Trophoblast cell (in vitro differentiated cells and primary cell): ENCODE data around the gene FBXO8.

Experiments
- DNase-seq, 2 donors: peaks; one replicate each; pipeline ENCODE4 v3.0.0-alpha.2; 2016
- H2AFZ ChIP-seq: 2 replicates; pipeline ENCODE4 v1.6.1; 2013; ENCODE audit warnings: low read length, moderate library complexity, mild to moderate bottlenecking; ENCODE audit not compliant: insufficient read depth, poor library complexity
- H2AK5ac ChIP-seq: 2 replicates; pipeline ENCODE4 v1.6.1; 2013; ENCODE audit warnings: mild to moderate bottlenecking, low read length
- H2BK120ac ChIP-seq: 2 replicates; pipeline ENCODE4 v1.6.1; 2013; ENCODE audit warnings: low read length, mild to moderate bottlenecking, moderate library complexity; ENCODE audit not compliant: insufficient read depth, poor library complexity
- H2BK12ac ChIP-seq: 2 replicates; pipeline ENCODE4 v1.6.1; 2013; ENCODE audit warnings: mild to moderate bottlenecking, low read length, moderate library complexity
- H2BK5ac ChIP-seq: 2 replicates; pipeline ENCODE4 v1.6.1; 2013; ENCODE audit warnings: low read length, low read depth, moderate library complexity, mild to moderate bottlenecking; ENCODE audit not compliant: poor library complexity
- H3K14ac ChIP-seq: 2 replicates; pipeline ENCODE4 v1.6.1; 2013; ENCODE audit warnings: mild to moderate bottlenecking, low read length
- H3K18ac ChIP-seq: 2 replicates; pipeline ENCODE4 v1.6.1; 2013; ENCODE audit warnings: mild to moderate bottlenecking, low read length
- H3K23ac ChIP-seq: 2 replicates; pipeline ENCODE4 v1.6.1; 2013; ENCODE audit warnings: low read length
- H3K27ac ChIP-seq: 2 replicates; pipeline ENCODE4 v1.5.1; 2013; ENCODE audit warnings: low read depth, mild to moderate bottlenecking, inconsistent platforms, low read length, moderate library complexity
- H3K27me3 ChIP-seq: 2 replicates; pipeline ENCODE4 v1.6.1; 2013; ENCODE audit warnings: inconsistent platforms, mild to moderate bottlenecking, low read length, moderate library complexity; ENCODE audit not compliant: insufficient read depth
- H3K36me3 ChIP-seq, 2 experiments: 1 replicate in 1 of 2; 2 replicates in 1 of 2; pipeline ENCODE4 v1.6.1; 2013; ENCODE audit warnings: low read length in 2 of 2, mild to moderate bottlenecking in 2 of 2, moderate library complexity in 1 of 2; ENCODE audit not compliant: insufficient read depth in 2 of 2, control insufficient read depth in 1 of 2
- H3K4ac ChIP-seq: 2 replicates; pipeline ENCODE4 v1.6.1; 2013; ENCODE audit warnings: low read depth, mild to moderate bottlenecking, low read length, moderate library complexity
- H3K4me1 ChIP-seq, 2 experiments: 1 replicate in 1 of 2; 2 replicates in 1 of 2; pipeline ENCODE4 v1.6.1; 2013; ENCODE audit warnings: low read length in 2 of 2, mild to moderate bottlenecking in 2 of 2, moderate library complexity in 1 of 2; ENCODE audit not compliant: insufficient read depth in 2 of 2, control insufficient read depth in 1 of 2
- H3K4me2 ChIP-seq: 2 replicates; pipeline ENCODE4 v1.6.1; 2013; ENCODE audit warnings: inconsistent platforms, mild to moderate bottlenecking, low read length, moderate library complexity
- H3K4me3 ChIP-seq: 2 replicates; pipeline ENCODE4 v1.5.1; 2013; ENCODE audit warnings: mild to moderate bottlenecking, low read depth, low read length, inconsistent platforms
- H3K79me1 ChIP-seq: one replicate; pipeline ENCODE4 v1.6.1; 2013; ENCODE audit warnings: low read length
- H3K79me2 ChIP-seq: 2 replicates; pipeline ENCODE4 v1.6.1; 2013; ENCODE audit warnings: low read length, mild to moderate bottlenecking; ENCODE audit not compliant: control insufficient read depth, insufficient read depth, poor library complexity
- H3K9ac ChIP-seq: 2 replicates; pipeline ENCODE4 v1.6.1; 2013; ENCODE audit warnings: mild to moderate bottlenecking, low read length
- H3K9me3 ChIP-seq: 2 replicates; pipeline ENCODE4 v1.6.1; 2013; ENCODE audit warnings: low read depth, mild to moderate bottlenecking, control low read depth, inconsistent platforms, low read length; ENCODE audit not compliant: insufficient read depth
- H4K12ac ChIP-seq: 2 replicates; pipeline ENCODE4 v1.6.1; 2013; ENCODE audit warnings: low read depth, mild to moderate bottlenecking, low read length, moderate library complexity
- H4K8ac ChIP-seq: 2 replicates; pipeline ENCODE4 v1.6.1; 2013; ENCODE audit warnings: low read depth, mild to moderate bottlenecking, low read length, moderate library complexity
- H4K91ac ChIP-seq: one replicate; pipeline ENCODE4 v1.6.1; 2013; ENCODE audit warnings: low read depth, mild to moderate bottlenecking, low read length, moderate library complexity
- WGBS: extraction: QIAGEN DNeasy Blood & Tissue Kit; methylation state at CpG from one replicate; pipeline ENCODE4 v1.1.7; 2013; ENCODE audit warnings: missing lambda C conversion rate; ENCODE audit not compliant: insufficient read length, insufficient coverage; ENCODE audit errors: extremely low coverage; 5-methylcytosine and 5-hydroxymethylcytosine counted together

The FBXO8 gene

GRCh38 chr4:174230148-174230547 lies 53.3 kb downstream of the FBXO8 start:
- H2BK5ac ChIP-seq = no peak overlapping the region
- H3K9me3 ChIP-seq = no peaks in the 10 kb centered on the region
- no peak overlapping the region for H3K14ac ChIP-seq
- no peak overlapping the region for H2BK12ac ChIP-seq
- DNase-seq = no peak
- no peaks in the 10 kb centered on the region for H3K79me1 ChIP-seq
- H3K27me3 ChIP-seq = no peaks in the 10 kb centered on the region
- no peaks in the 10 kb centered on the region for H3K36me3 ChIP-seq
- no peak overlapping the region for H4K8ac ChIP-seq
- H3K27ac ChIP-seq = no peak overlapping the region
- no peak overlapping the region for H2AFZ ChIP-seq
- H3K4me2 ChIP-seq = no peak overlapping the region
- no peak overlapping the region for H4K91ac ChIP-seq
- no peak overlapping the region for H4K12ac ChIP-seq
- no peak overlapping the region for H3K18ac ChIP-seq
- H3K4me1 ChIP-seq = no peaks in the 10 kb centered on the region
- H3K9ac ChIP-seq = no peak overlapping the region
- H3K79me2 ChIP-seq = no peaks in the 10 kb centered on the region
- no peak overlapping the region for H3K4me3 ChIP-seq
- H2BK120ac ChIP-seq = no peak overlapping the region
- H2AK5ac ChIP-seq = no peak overlapping the region
- no peak overlapping the region for H3K4ac ChIP-seq
- no peak overlapping the region for H3K23ac ChIP-seq

- H3K23ac ChIP-seq = no peak overlapping the region
- no peaks in the 10 kb centered on the region for H3K27me3 ChIP-seq
- H3K79me1 ChIP-seq = no peaks in the 10 kb centered on the region
- H3K4ac ChIP-seq = no peak overlapping the region
- H4K8ac ChIP-seq = no peak overlapping the region
- H4K91ac ChIP-seq = no peak overlapping the region
- no peaks in the 10 kb centered on the region for H3K4me1 ChIP-seq
- no peak overlapping the region for H3K4me2 ChIP-seq
- DNase-seq = no peak
- H3K4me3 ChIP-seq = no peak overlapping the region
- H3K79me2 ChIP-seq = no peaks in the 10 kb centered on the region
- no peaks in the 10 kb centered on the region for H3K9me3 ChIP-seq
- no peaks in the 10 kb centered on the region for H3K36me3 ChIP-seq
- no peak overlapping the region for H3K27ac ChIP-seq
- H4K12ac ChIP-seq = no peak overlapping the region
- H2BK12ac ChIP-seq = no peak overlapping the region
- H2BK120ac ChIP-seq = no peak overlapping the region
- no peak overlapping the region for H2BK5ac ChIP-seq
- no peak overlapping the region for H3K9ac ChIP-seq
- no peak overlapping the region for H3K14ac ChIP-seq
- H2AK5ac ChIP-seq = no peak overlapping the region
- no peak overlapping the region for H2AFZ ChIP-seq
- H3K18ac ChIP-seq = no peak overlapping the region
- no CpG with 5 or more reads among the region's 2 CpGs for WGBS
These were observed 54.5 kb downstream of the FBXO8 start for GRCh38 chr4:174228988-174229387.

GRCh38 chr4:174225349-174226049 lies 58.0 kb downstream of the FBXO8 start:
- no peak overlapping the region for H4K8ac ChIP-seq

GRCh38 chr4:174224550-174224949 lies 58.9 kb downstream of the FBXO8 start:
- H2AK5ac ChIP-seq = no peak overlapping the region
- H4K8ac ChIP-seq = no peak overlapping the region
- H3K36me3 ChIP-seq = no peaks in the 10 kb centered on the region
- WGBS = no CpG with 5 or more reads among the region's 1 CpG
- H2BK12ac ChIP-seq = no peak overlapping the region
- H4K12ac ChIP-seq = no peak overlapping the region
- no peak overlapping the region for H2AFZ ChIP-seq
- H3K4ac ChIP-seq = no peak overlapping the region
- H3K4me2 ChIP-seq = no peak overlapping the region
- H3K18ac ChIP-seq = no peak overlapping the region
- no peak overlapping the region for H3K4me3 ChIP-seq
- DNase-seq = no peak
- no peaks in the 10 kb centered on the region for H3K27me3 ChIP-seq
- no peaks in the 10 kb centered on the region for H3K79me1 ChIP-seq
- H4K91ac ChIP-seq = no peak overlapping the region
- H3K9ac ChIP-seq = no peak overlapping the region
- no peaks in the 10 kb centered on the region for H3K9me3 ChIP-seq
- H3K27ac ChIP-seq = no peak overlapping the region
- H3K79me2 ChIP-seq = no peaks in the 10 kb centered on the region
- no peak overlapping the region for H3K23ac ChIP-seq
- H2BK5ac ChIP-seq = no peak overlapping the region
- H3K14ac ChIP-seq = no peak overlapping the region
- H3K4me1 ChIP-seq = no peaks in the 10 kb centered on the region
- no peak overlapping the region for H2BK120ac ChIP-seq

More at GRCh38 chr4:174225349-174226049, 58.0 kb downstream of the FBXO8 start:
- no peak overlapping the region for H2BK120ac ChIP-seq
- no peak overlapping the region for H3K4me2 ChIP-seq
- no peak overlapping the region for H3K14ac ChIP-seq
- H3K4me3 ChIP-seq = no peak overlapping the region
- no peak overlapping the region for H2AK5ac ChIP-seq
- no peaks in the 10 kb centered on the region for H3K4me1 ChIP-seq
- H3K18ac ChIP-seq = no peak overlapping the region
- no peak overlapping the region for H2AFZ ChIP-seq
- no CpG with 5 or more reads among the region's 9 CpGs for whole genome bisulfite sequencing
- no peak overlapping the region for H4K12ac ChIP-seq
- H3K23ac ChIP-seq = no peak overlapping the region
- H2BK5ac ChIP-seq = no peak overlapping the region
- H4K91ac ChIP-seq = no peak overlapping the region
- H3K79me2 ChIP-seq = no peaks in the 10 kb centered on the region
- no peak overlapping the region for H2BK12ac ChIP-seq
- no peaks in the 10 kb centered on the region for H3K36me3 ChIP-seq
- H3K27ac ChIP-seq = no peak overlapping the region
- DNase-seq = no peak
- H3K4ac ChIP-seq = no peak overlapping the region
- H3K9me3 ChIP-seq = no peaks in the 10 kb centered on the region
- H3K79me1 ChIP-seq = no peaks in the 10 kb centered on the region
- no peaks in the 10 kb centered on the region for H3K27me3 ChIP-seq
- H3K9ac ChIP-seq = no peak overlapping the region
